Measurements from ENCODE around the gene B3GNT2. TPM values are rescaled to one million over a fixed set of nuclear protein-coding genes. Genes with fewer than 3 reads are reported as not detected.

Gene B3GNT2
- total RNA-seq, 1 donor from 2014 or later, result 27.5 TPM

- DNase-seq (ENCODE audit: extremely low read depth, low read depth, low spot score), result no peak
Observed at GRCh38 chr2:62202729-62203128, 6.8 kb downstream of the B3GNT2 start.

DNA sequence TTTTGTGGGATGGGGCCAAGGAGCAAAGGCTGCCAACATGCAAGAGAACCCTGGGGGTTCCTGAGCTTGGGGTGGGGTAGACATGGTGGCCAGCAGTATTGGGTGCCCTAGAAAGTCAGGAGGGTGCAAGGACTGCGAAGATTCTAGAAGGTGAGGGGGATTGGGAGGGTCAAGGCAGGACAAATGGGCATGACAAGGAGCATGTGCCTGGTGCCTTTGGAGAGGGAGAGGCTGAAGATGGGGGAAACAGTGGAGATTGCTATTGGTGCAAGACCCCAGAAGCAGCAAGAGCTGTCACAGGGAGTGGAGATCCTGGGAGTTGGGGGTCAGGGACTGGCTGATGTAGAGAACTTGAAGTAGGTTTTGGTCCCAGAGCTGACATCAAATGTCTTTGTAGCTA lies 7.5 kb downstream of the B3GNT2 start:
- DNase-seq (ENCODE audit: extremely low read depth, low read depth, low spot score), result no peak

GRCh38 chr2:62204998-62205496 lies 9.1 kb downstream of the B3GNT2 start:
- DNase-seq (ENCODE audit: extremely low read depth, low read depth, low spot score), result no peak

DNA sequence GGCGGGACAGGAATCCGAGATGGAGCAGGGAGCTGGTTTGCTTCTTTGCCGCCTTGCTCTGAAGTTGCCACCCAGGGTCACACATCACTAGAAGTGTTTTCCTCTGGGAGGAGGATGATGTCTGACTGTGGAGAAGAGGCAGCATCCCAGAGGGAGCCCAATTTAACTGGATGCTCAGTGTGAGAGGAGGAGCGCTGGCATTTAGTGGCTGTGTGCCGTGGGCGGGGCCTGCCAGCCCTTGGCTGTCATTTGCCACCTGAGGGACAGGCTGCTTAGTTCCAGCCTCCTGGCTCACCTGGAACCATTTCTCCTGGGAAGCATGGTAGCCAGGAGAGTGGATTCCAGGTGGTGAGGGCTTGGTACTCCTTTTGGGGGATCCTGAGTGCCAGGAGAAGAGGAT lies 9.6 kb downstream of the B3GNT2 start:
- no peak for DNase-seq (ENCODE audit: extremely low read depth, low read depth, low spot score)

DNA sequence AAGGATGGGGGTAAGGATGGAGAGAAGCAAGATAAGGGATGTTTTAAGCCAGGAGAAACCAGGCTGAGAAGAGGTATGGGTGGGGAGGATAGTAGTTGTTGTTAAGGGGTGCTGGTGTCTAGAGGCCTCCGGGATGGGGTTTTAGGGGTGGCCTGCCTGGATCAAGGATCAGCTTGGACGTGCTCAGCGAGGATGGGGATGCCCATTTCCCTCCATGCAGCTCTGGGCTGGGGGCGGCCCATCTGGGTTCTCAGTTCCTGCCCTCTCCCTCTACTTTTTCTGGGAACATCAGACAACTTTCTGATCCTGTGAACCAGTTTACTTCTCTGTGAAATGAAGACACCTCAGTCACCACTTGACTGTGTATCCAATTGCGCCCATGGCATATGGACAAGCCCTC lies 10.1 kb downstream of the B3GNT2 start:
- DNase-seq (ENCODE audit: extremely low read depth, low read depth, low spot score), result no peak

- DNase-seq (ENCODE audit: extremely low read depth, low read depth, low spot score), result no peak
Observed at GRCh38 chr2:62207491-62207890, 11.6 kb downstream of the B3GNT2 start.

- no peak for DNase-seq (ENCODE audit: extremely low read depth, low read depth, low spot score)
Observed at GRCh38 chr2:62208074-62208757, 12.3 kb downstream of the B3GNT2 start.

DNA sequence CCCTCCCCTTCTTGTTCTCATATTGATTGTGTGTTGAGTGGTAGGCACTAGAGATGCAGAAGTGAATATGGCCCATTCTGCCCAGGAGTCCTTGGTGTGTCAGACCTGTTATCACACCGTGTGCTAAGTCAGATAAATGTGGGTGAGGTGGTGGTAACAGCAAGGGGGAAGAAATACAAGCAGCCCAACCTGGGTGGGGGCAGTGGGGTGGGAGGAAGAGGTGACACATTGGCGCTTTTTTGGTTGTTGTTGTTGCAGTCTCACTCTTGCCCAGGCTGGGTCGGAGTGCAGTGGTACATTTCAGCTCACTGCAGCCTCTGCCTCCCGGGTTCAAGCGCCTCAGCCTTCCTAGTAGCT lies 12.8 kb downstream of the B3GNT2 start:
- DNase-seq (ENCODE audit: extremely low read depth, low read depth, low spot score), result no peak

- no peak for DNase-seq (ENCODE audit: extremely low read depth, low read depth, low spot score)
Observed at GRCh38 chr2:62209427-62209991, 13.6 kb downstream of the B3GNT2 start.

GRCh38 chr2:62215306-62216064 lies 19.6 kb downstream of the B3GNT2 start:
- no peak for DNase-seq (ENCODE audit: extremely low read depth, low read depth, low spot score)

DNA sequence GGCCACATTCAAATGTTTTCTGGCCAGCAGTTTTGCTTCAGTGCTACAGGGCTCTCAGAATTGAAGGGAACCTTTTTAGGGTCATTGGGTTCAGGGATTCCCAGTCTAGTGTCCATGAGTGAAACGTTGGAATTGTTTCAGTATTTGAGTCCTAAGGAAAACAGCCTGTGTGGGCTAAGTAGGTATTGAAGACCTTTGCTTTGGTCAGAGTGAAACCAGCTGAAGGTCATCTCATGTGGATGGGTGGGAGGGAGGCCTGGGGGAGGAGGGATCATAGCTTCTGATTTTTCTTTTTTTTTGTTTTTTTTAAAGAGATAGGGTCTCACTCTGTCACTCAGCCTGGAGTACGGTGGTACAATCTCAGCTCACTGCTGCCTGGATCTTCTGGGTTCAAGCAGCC lies 20.2 kb downstream of the B3GNT2 start:
- no peak for DNase-seq (ENCODE audit: extremely low read depth, low read depth, low spot score)

DNA sequence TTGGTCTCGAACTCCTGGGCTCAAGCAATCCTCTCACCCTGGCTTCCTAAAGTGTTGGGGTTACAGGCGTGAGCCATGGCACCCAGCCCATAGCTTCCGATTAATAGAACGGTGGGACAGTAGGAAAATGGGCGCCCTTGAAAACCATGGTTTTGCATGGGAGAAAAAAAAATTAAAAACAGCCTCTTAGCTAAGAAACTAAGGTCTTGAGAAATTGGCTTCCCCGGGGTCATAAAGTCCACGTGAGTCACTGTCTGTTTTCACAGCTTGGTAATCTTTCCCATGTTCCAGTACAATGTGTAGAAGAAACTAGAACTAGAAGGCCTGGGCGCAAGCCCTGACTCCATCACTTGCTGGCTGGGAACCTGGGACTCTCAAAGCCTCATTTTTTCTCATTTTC lies 20.7 kb downstream of the B3GNT2 start:
- peak; percentile 47 for DNase-seq (ENCODE audit: extremely low read depth, low read depth, low spot score)

DNA sequence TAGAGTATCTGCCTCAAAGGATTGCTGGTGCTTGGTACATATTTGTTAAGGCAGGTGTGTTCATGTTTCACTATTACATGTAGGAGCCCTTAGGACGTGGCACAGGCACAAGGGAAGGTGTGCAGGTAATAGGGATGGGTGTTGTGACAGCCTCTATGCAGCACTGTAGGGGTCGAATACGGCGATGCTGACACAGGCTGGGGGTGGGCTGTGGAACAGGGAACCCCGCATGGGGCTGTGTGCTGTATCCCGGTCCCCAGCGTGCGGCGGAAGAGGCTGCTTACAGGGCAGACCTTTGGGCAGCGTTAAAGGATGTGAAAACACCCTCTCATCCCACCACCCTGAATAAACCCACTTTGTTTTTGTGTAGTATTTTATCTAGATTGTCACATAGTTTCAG lies 21.5 kb downstream of the B3GNT2 start:
- no peak for DNase-seq (ENCODE audit: extremely low read depth, low read depth, low spot score)

DNA sequence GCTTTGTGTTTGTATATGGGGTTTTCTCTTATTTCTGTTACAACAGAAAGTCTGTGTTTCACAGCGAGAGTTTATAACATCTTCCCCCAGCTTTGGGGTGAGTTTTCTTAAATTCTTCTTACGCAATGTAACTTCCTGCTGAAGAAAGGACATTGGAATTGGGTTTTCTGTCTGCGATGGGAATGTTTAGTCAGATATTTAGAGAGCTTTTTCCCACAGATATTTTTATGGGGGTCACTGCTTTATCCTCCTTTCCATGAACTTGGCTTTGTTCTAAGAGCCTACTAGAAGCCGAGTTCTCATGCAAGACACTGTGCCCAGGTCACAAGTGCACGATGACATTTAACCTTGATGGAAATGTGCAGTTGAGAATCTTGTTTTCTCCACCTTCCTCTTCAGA lies 22.1 kb downstream of the B3GNT2 start:
- no peak for DNase-seq (ENCODE audit: extremely low read depth, low read depth, low spot score)

GRCh38 chr2:62219407-62220159 lies 23.7 kb downstream of the B3GNT2 start:
- no peak for DNase-seq (ENCODE audit: extremely low read depth, low read depth, low spot score)

GRCh38 chr2:62221141-62221540 lies 25.2 kb downstream of the B3GNT2 start:
- no peak for DNase-seq (ENCODE audit: extremely low read depth, low read depth, low spot score)

GRCh38 chr2:62222171-62222570 lies 26.3 kb downstream of the B3GNT2 start:
- DNase-seq (ENCODE audit: extremely low read depth, low read depth, low spot score), result no peak

DNA sequence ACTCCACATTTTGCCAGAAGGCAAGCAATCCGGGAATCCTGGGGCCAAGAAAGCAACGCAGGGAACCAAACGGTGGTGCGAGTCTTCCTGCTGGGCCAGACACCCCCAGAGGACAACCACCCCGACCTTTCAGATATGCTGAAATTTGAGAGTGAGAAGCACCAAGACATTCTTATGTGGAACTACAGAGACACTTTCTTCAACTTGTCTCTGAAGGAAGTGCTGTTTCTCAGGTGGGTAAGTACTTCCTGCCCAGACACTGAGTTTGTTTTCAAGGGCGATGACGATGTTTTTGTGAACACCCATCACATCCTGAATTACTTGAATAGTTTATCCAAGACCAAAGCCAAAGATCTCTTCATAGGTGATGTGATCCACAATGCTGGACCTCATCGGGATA lies 26.8 kb downstream of the B3GNT2 start:
- DNase-seq (ENCODE audit: extremely low read depth, low read depth, low spot score), result no peak

- no peak for DNase-seq (ENCODE audit: extremely low read depth, low read depth, low spot score)
Observed at GRCh38 chr2:62224976-62225375, 29.1 kb downstream of the B3GNT2 start.

DNA sequence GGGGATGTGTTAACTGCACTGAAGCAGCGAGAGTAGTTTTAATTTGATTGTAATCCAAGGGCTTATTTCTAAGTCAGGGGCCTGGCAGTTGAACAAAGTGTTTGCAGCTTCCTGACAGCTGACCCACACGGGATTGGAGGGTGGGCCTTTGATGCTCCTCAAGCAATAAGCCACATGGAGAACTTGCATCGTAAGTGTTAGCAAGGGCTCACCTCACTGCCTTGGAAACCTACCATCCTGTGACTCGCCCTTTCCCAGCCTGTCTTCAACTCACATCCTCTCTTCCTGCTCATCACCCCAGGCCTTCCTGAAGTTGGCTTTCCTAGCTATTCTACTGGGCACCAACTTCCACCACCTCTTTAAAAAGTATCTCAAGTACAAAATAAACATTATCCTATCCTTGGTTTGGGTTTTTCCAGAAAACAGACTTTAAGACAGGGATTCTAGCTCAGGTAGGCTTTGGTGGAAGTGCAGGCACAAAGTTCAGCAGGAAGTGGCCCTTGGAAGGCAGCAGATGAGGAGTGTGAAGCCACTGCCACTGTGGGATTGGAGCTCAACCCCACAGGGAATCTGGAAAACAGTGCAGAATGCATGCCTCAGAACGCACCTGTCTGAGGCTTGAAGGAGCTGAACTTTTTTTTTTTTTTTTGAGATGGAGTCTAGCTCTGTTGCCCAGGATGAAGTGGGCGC lies 31.6 kb downstream of the B3GNT2 start:
- no peak for DNase-seq (ENCODE audit: extremely low read depth, low read depth, low spot score)

All from glomerular endothelial cell (primary cell).